Embryonic facial prominence (tissue), 1 donor: ENCODE measurements around the gene ATE1.
"Not testable (repeated sequence)": the region's sequence is repeated elsewhere in the genome, so short reads cannot be mapped to it uniquely, and the experiment has no call there.

ENCODE experiments used
- DNase-seq: peaks from one replicate; pipeline ENCODE4 v3.0.0-alpha.2; 2016; ENCODE audit errors: extremely low spot score

ATE1 gene

GRCh38 chr10:121927841-121928527, at the start of gene ATE1:
Gene ATE1, minus strand, starts transcription at chr10:121928031. Its CDS starts 82 bp downstream, at chr10:121927949.
- peak; percentile 88 for DNase-seq

- no peak for DNase-seq
Observed at GRCh38 chr10:121976607-121977006, 48.8 kb upstream of the ATE1 start.

DNA sequence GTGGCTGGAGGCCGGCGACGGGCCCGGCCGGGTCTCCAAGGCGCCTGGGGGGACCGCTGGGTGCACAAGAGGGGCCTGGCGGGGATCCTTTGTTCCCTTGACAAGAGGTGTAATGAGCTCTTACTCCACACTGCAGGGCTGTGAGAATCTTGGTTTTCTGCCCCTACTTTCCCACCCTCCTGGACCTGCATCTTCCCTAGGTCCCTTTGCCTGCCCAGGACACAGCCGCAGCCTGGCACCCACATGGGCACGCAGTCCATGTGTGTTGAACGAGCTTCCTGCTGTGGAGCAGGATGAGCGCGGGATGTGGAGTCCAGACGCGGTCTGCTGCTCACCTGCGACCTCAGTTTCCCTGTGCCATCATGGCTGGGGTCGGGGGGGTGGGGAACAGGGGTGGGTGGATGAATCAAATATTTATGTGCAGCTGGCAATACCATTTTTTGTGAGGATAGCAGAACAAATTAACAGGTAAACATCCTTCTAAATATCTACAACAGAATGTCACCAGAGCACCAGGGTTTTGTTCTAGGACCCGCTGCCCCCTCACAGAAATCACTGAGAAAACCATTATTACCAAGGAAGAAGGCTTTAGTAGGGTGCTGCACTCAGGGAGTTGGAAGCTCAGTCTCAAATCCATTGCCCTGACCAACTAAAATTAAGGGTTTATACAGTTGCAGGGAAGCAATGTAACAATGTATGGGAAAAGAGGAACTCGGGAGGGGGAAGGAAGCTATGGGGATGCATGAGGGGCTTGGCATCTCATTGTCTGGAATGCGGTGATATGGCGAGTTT, 47.7 kb upstream of the ATE1 start:
- DNase-seq: peak; percentile 29

GRCh38 chr10:121974535-121975294, 46.9 kb upstream of the ATE1 start, which contains the start of gene NSMCE4A:
Gene NSMCE4A, minus strand, starts transcription at chr10:121975217. Its CDS starts 52 bp downstream, at chr10:121975165.
- no peak for DNase-seq

GRCh38 chr10:121974019-121974534, 46.2 kb upstream of the ATE1 start:
- no peak for DNase-seq

GRCh38 chr10:121969086-121969485, 41.3 kb upstream of the ATE1 start:
- DNase-seq: not testable (repeated sequence)

DNA sequence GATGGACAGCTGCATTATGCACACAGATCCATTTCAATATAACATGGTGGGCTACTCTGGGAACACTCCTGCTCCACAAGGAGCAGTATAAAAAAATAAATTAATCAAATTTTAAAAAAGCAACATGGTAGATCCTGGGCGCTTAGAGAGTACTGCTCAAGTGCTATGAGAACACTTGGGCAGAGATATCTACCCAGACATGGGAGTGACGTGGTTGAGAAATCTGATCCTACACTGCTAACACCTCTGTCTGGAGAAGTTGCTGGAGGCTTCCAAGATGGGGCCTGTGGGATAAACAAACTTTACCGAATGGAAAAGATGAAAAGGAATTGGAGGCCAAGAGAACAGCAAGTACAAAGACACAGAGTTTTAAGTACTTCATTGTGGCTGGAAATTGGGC, 38.2 kb upstream of the ATE1 start:
- no peak for DNase-seq

DNA sequence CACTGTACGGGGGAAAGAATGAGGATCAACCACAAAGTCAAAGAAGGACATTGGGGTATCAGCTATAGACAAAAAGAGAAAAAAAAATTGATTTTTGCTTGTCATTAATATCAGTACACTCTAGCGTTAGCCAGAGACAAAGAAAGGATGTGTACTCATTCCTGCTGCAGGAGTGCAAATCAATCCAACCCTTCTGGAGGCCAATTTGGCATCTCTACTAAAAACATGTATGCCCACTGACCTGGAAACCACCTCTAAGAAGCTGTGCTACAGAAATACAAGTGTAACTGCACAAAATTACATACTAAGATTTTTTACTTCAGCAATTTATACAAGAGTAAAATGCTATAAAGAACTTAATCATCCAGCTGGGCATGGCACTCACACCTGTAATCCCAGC, 33.6 kb upstream of the ATE1 start:
- DNase-seq: no peak

- DNase-seq: no peak
Observed at GRCh38 chr10:121959671-121960070, 31.8 kb upstream of the ATE1 start.

- DNase-seq: no peak
Observed at GRCh38 chr10:121956111-121957061, 28.6 kb upstream of the ATE1 start.

DNA sequence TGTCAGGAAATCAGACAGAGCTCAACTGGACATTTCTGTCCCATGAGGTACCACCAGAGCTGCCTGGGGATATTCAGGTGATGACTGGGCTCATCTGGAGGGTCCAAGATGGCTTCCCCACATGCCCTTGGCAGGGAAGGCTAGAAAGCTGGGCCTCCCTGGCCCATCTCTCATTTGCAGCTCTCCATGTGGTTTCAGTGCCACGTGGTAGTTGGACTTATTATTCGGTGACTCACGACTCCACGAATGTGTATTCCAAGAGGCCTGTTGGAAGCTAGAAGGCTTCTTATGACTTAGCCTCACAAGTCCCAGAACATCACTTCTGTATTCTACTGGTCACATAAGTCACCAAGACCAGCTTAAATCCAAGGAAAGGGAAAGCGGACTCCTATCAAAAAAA, 24.4 kb upstream of the ATE1 start:
- no peak for DNase-seq

- DNase-seq: no peak
Observed at GRCh38 chr10:121949451-121949850, 21.6 kb upstream of the ATE1 start.

DNA sequence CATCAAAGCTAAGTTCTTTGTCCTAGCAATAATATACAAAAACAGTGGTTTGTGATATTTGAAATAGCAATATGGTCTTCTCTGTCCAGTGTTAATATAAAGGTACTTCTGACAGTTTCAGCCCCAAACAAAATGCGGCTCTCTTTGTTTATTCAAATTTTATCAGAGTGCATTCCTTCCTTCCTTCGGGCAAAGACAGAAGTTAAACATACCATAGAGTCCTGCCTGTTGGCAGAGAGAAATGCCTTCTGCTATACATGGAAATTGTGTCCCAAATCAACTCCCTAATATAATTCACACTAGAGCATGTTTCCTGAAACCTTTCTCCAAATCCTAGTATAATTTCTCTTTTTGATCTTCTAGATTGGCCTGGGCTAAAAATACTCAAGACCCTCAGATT, 21.2 kb upstream of the ATE1 start:
- DNase-seq: no peak

GRCh38 chr10:121947343-121948330, 19.8 kb upstream of the ATE1 start:
- DNase-seq: no peak

- DNase-seq: no peak
Observed at GRCh38 chr10:121942749-121943416, 15.1 kb upstream of the ATE1 start.

DNA sequence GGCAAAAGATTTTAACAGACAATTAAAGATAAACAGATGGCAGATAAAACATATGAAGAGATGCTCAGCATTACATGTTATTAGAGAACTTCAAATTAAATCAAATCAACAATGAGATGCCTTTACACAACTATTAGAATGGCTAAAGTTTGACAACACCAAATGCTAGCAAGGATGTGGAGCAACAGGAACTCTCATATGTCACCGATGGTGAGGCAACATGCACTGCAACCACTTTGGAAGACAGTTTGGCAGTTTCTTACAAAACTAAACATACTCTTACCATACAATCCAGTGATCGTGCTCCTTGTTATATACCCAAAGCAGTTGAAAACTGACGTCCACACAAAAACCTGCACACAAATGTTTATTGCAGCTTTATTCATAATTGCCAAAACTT, 13.7 kb upstream of the ATE1 start:
- DNase-seq: no peak

- no peak for DNase-seq
Observed at GRCh38 chr10:121936295-121936694, 8.5 kb upstream of the ATE1 start.

DNA sequence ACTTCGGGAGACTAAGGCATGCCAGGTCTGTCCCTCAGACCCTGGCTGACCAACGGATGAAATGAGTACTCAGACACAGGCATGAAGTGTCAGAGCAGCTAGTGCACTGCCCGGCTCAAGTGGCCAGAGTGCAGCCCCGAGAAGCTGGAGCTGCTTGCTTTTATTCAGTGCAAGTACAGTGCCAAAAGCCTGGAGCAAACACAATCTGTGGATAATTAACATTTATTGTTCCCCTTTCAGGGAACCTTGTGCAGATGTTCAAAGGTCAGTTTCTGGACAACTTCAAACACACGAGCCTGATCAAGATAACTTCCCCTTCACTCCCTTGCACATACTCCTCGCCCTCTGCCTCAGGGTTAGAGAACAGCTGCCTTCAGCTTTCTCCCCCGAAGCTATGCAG, 7.9 kb upstream of the ATE1 start:
- DNase-seq: no peak
